Lower leg skin (tissue), 4 donors: ENCODE data around the gene AQP5. TPM values are rescaled to one million over a fixed set of nuclear protein-coding genes. Genes with fewer than 3 reads are reported as not detected.

Experiments
- DNase-seq, 2 donors: peaks; one replicate each; pipeline ENCODE4 v3.0.0-alpha.2; 2019; ENCODE audit warnings: low spot score in 2 of 2
- H3K4me3 ChIP-seq: fragments of 200-600 bp; sonication (generic); 2 replicates; pipeline ENCODE4 v1.5.1; 2017; ENCODE audit warnings: mild to moderate bottlenecking, low read depth; ENCODE audit not compliant: poor library complexity, severe bottlenecking
- CTCF ChIP-seq, 3 donors: fragments of 450-650 bp; IDR thresholded peaks; one replicate each; pipeline ENCODE4 v1.5.1; 2016; ENCODE audit warnings: antibody characterized with exemption in 3 of 3, mild to moderate bottlenecking in 3 of 3, moderate library complexity in 2 of 3
- POLR2A ChIP-seq, 2 donors: fragments of 450-650 bp; IDR thresholded peaks; one replicate each; pipeline ENCODE4 v1.6.1; 2016 to 2017; ENCODE audit warnings: antibody characterized with exemption in 2 of 2, mild to moderate bottlenecking in 1 of 2, moderate library complexity in 1 of 2
- WGBS, 2 donors: methylation state at CpG; one replicate each; pipeline ENCODE4 v1.1.5; 2018; 5-methylcytosine and 5-hydroxymethylcytosine counted together
- intact Hi-C: fragments of 100-400 bp; cut with DNase I; formaldehyde crosslinking; loops from one replicate; pipeline ENCODE4 v1.15.0; 2023; ENCODE audit warnings: low total_unique reads
- total RNA-seq, 4 donors: library from RNA; depleted of rRNA; stranded (reverse); fragments of >200 nt; gene quantifications; one replicate each; pipeline ENCODE4 v1.1.0, GENCODE V29; 2016

Gene AQP5
- total RNA-seq, 4 donors from 2014 or later = 48.4 to 332 (median 203) TPM

GRCh38 chr12:49962861-49963765, 1.4 kb downstream of the AQP5 start:
- no peak overlapping the region for H3K4me3 ChIP-seq
- TF ChIP-seq POLR2A (IDR thresholded peaks at IDR 0.05) (no peak), CTCF (IDR thresholded peaks at IDR 0.05) (no peak)
- intact Hi-C loops = no loop called here
- 69 to 70% methylated on average over 19 to 21 of the region's 21 CpGs for WGBS, 2 donors
- no peak for DNase-seq

GRCh38 chr12:49963976-49964815, 2.5 kb downstream of the AQP5 start:
- intact Hi-C loops = no loop called here
- WGBS, 2 donors = 85 to 89% methylated on average over 16 of the region's 17 CpGs

GRCh38 chr12:49964849-49965624, 3.4 kb downstream of the AQP5 start:
- TF ChIP-seq CTCF (IDR thresholded peaks at IDR 0.05) = no peak
- TF ChIP-seq POLR2A (IDR thresholded peaks at IDR 0.05) = no peak
- WGBS, 2 donors = 59 to 70% methylated on average over 13 of the region's 13 CpGs

More at GRCh38 chr12:49963976-49964815, 2.5 kb downstream of the AQP5 start:
- no peak for DNase-seq
- no peak for TF ChIP-seq CTCF (IDR thresholded peaks at IDR 0.05)
- no peak for TF ChIP-seq POLR2A (IDR thresholded peaks at IDR 0.05)
- no peak overlapping the region for H3K4me3 ChIP-seq

GRCh38 chr12:49965836-49966235, 4.2 kb downstream of the AQP5 start:
- intact Hi-C loops = no loop called here
- H3K4me3 ChIP-seq = no peak overlapping the region
- DNase-seq = no peak
- WGBS, 2 donors = 61 to 73% methylated on average over 6 of the region's 6 CpGs
- TF ChIP-seq CTCF (IDR thresholded peaks at IDR 0.05) (no peak), POLR2A (IDR thresholded peaks at IDR 0.05) (no peak)

More at GRCh38 chr12:49964849-49965624, 3.4 kb downstream of the AQP5 start:
- DNase-seq = no peak
- H3K4me3 ChIP-seq = no peak overlapping the region
- intact Hi-C loops = no loop called here

GRCh38 chr12:49966511-49967041, 4.9 kb downstream of the AQP5 start:
- no peak for DNase-seq
- H3K4me3 ChIP-seq = no peak overlapping the region
- intact Hi-C loops = no loop called here
- TF ChIP-seq POLR2A (IDR thresholded peaks at IDR 0.05) (no peak), CTCF (IDR thresholded peaks at IDR 0.05) (no peak)
- 47 to 49% methylated on average over 14 to 16 of the region's 16 CpGs for WGBS, 2 donors
